ENCODE results near the gene CACNA2D2. TPM values are rescaled to one million over a fixed set of nuclear protein-coding genes. Genes with fewer than 3 reads are reported as not detected.
"Not testable (repeated sequence)": the region's sequence is repeated elsewhere in the genome, so short reads cannot be mapped to it uniquely, and the experiment has no call there.

Gene CACNA2D2
- total RNA-seq, 2 experiments from 2014 or later: 0.45 to 0.55 TPM

DNA sequence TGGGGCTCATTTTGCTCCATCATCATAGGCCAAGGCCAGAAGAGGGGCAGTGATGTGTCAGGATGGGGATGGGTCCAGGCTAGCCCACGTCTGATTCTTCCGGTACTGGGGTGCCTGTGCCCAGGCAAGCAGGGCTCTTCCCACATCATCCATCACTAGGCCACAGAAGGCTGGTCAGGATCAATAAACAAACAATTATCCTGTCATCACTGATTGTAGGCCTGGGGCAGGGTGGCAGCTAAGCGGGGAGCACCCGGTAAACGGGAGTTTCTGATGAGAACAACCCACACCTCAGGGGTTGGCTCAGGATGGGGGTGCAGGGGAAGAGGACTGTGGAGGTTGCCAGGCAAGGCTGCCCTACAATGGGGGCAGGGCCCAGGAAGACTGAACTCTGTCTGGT, 18.1 kb upstream of the CACNA2D2 start:
- no peak overlapping the region for H3K27ac Mint-ChIP-seq

DNA sequence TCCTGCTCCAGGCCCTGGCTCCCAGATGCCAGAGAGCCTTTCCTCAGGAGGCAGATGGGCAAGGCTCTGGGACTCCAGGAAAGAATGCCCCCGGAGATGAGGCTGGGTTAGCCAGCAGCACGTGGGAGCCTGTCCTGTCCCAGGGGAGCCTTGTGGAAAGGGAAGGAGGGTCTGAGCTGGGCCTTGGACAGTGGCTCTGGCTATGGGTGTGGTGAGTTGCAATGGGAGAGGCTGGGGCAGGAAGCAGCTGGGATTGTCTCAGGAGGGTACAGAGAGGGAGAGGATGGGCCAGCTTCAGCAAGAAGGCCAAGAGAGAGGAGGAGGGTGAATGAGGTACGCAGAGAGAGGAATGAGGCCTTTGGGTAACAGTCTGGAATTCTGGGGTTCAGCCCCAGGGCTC, 17.4 kb upstream of the CACNA2D2 start:
- POLR2A ChIA-PET: no interaction called here
- H3K27ac Mint-ChIP-seq: no peak overlapping the region
- H3K4me1 Mint-ChIP-seq: peaks cover 11% of the 10 kb centered on the region
- H3K4me3 Mint-ChIP-seq: no peak overlapping the region
- H3K36me3 Mint-ChIP-seq (ENCODE audit: low read depth): no peaks in the 10 kb centered on the region
- H3K9me3 Mint-ChIP-seq: no peaks in the 10 kb centered on the region
- peaks cover 11% of the 10 kb centered on the region for H3K27me3 Mint-ChIP-seq
- DNase-seq: no peak
- CTCF ChIA-PET: no interaction called here

More for the DNA sequence above, 18.1 kb upstream of the CACNA2D2 start:
- H3K36me3 Mint-ChIP-seq (ENCODE audit: low read depth): no peaks in the 10 kb centered on the region
- POLR2A ChIA-PET: no interaction called here
- H3K27me3 Mint-ChIP-seq: peaks cover 8% of the 10 kb centered on the region
- peaks cover 16% of the 10 kb centered on the region for H3K4me1 Mint-ChIP-seq
- no peaks in the 10 kb centered on the region for H3K9me3 Mint-ChIP-seq
- CTCF ChIA-PET: interaction anchor here (0.7 to 1.3 kb wide), 3 partner anchors 22 to 92 kb away, joined by 3 to 6 read pairs (median 4); no protein-coding TSS in a partner anchor
- no peak overlapping the region for H3K4me3 Mint-ChIP-seq
- no peak for DNase-seq

GRCh38 chr3:50519471-50520089, 16.1 kb upstream of the CACNA2D2 start:
- Mint-ChIP-seq H3K27me3 (peaks cover 17% of the 10 kb centered on the region), H3K4me3 (no peak overlapping the region), H3K27ac (no peak overlapping the region), H3K4me1 (peaks cover 9% of the 10 kb centered on the region), H3K36me3 (ENCODE audit: low read depth) (no peaks in the 10 kb centered on the region), H3K9me3 (no peaks in the 10 kb centered on the region)
- peak; percentile 80 for DNase-seq
- CTCF ChIA-PET: interaction anchor here (1.1 to 2.1 kb wide), 2 partner anchors 23 to 30 kb away, joined by 4 to 10 read pairs; no protein-coding TSS in a partner anchor
- POLR2A ChIA-PET: no interaction called here

DNA sequence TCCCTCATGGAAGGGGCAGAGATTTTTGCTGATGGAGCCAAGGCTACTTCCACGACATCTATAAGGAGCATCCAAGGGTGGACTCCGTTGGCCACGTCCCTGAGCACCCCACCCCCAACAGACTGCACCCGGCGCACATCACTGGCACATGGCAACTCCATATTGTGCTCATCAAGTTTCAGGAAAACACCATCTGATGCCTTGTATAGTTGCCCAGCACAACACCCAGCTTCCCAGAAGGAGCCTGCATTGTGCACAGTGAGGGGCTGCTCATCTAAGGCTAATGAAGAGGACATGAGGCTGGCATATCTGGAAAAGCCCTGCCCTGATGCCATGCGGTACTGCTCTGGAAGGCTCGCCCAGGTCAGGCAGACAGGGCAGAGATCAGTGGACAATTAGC, 15.0 kb upstream of the CACNA2D2 start:
- Mint-ChIP-seq H3K9me3 (no peaks in the 10 kb centered on the region), H3K4me1 (peaks cover 9% of the 10 kb centered on the region), H3K27ac (no peak overlapping the region), H3K4me3 (no peak overlapping the region), H3K27me3 (peaks cover 20% of the 10 kb centered on the region), H3K36me3 (ENCODE audit: low read depth) (no peaks in the 10 kb centered on the region)
- DNase-seq: no peak
- ChIA-PET POLR2A (interaction anchor here (1.1 kb wide), 1 partner anchor 51 kb away, joined by 3 read pairs; the partner anchor contains the start of gene HEMK1), CTCF (interaction anchor here (0.6 to 2.1 kb wide), 8 partner anchors 19 to 1074 kb away, joined by 3 to 10 read pairs (median 3); partner anchors contain the start of genes CYB561D2, MAPKAPK3 and NPRL2)

DNA sequence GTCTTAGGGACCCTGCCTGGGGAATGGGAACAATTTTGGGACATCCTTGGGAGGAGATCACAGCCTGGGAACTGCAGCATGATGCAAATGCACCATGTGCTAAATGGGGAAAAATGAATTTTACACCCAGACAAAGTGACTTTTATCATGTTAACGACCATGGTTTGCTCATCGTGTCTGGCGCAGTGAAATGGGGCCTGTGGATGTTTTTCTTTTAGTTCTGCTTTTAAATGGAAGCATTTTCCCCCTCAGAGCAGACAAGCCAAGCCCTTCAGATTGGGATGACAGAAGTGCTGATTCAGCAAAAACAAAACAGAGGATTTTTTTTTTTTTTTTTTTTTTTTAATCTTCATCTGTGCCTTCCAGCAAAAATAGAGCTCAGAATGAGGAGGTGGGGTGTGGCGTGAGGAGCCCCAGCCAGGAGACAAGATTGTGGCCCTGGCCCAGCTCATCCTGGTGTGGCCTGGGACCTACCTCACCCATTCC, 14.3 kb upstream of the CACNA2D2 start:
- H3K36me3 Mint-ChIP-seq (ENCODE audit: low read depth): no peaks in the 10 kb centered on the region
- H3K27me3 Mint-ChIP-seq: peaks cover 20% of the 10 kb centered on the region
- H3K27ac Mint-ChIP-seq: no peak overlapping the region
- no peak for DNase-seq
- H3K9me3 Mint-ChIP-seq: no peaks in the 10 kb centered on the region
- POLR2A ChIA-PET: interaction anchor here (1.1 kb wide), 1 partner anchor 52 kb away, joined by 3 read pairs; the partner anchor contains the start of gene HEMK1
- H3K4me1 Mint-ChIP-seq: peaks cover 9% of the 10 kb centered on the region
- CTCF ChIA-PET: interaction anchor here (0.6 to 2.1 kb wide), 4 partner anchors 20 to 1073 kb away, joined by 3 to 10 read pairs (median 4); no protein-coding TSS in a partner anchor
- no peak overlapping the region for H3K4me3 Mint-ChIP-seq

DNA sequence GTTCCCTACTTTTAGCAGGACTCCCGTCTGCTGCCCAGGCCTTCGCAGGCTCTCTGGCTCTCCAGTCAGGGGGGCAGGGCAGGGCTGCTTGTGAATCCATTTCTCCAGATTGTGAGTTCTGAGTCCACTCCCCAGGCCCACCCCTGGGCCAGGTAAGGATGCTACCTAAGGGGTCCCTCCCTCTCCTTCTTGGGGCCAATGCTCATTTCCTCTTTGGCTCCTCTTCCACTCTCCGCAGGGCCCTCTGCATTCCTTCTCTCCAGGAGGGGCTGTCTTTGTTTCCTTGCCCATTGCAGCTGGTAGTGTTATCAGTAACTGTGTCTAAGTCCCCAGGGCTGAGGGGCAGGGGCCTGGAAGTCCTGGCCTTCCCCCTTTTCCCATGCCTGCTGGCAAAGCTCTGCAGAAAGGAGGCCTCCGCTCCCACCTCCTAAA, 13.0 kb upstream of the CACNA2D2 start:
- ChIA-PET POLR2A (no interaction called here), CTCF (no interaction called here)
- peaks cover 20% of the 10 kb centered on the region for H3K27me3 Mint-ChIP-seq
- no peaks in the 10 kb centered on the region for H3K36me3 Mint-ChIP-seq (ENCODE audit: low read depth)
- peaks cover 9% of the 10 kb centered on the region for H3K4me1 Mint-ChIP-seq
- no peaks in the 10 kb centered on the region for H3K9me3 Mint-ChIP-seq
- H3K4me3 Mint-ChIP-seq: no peak overlapping the region
- DNase-seq: no peak
- no peak overlapping the region for H3K27ac Mint-ChIP-seq

DNA sequence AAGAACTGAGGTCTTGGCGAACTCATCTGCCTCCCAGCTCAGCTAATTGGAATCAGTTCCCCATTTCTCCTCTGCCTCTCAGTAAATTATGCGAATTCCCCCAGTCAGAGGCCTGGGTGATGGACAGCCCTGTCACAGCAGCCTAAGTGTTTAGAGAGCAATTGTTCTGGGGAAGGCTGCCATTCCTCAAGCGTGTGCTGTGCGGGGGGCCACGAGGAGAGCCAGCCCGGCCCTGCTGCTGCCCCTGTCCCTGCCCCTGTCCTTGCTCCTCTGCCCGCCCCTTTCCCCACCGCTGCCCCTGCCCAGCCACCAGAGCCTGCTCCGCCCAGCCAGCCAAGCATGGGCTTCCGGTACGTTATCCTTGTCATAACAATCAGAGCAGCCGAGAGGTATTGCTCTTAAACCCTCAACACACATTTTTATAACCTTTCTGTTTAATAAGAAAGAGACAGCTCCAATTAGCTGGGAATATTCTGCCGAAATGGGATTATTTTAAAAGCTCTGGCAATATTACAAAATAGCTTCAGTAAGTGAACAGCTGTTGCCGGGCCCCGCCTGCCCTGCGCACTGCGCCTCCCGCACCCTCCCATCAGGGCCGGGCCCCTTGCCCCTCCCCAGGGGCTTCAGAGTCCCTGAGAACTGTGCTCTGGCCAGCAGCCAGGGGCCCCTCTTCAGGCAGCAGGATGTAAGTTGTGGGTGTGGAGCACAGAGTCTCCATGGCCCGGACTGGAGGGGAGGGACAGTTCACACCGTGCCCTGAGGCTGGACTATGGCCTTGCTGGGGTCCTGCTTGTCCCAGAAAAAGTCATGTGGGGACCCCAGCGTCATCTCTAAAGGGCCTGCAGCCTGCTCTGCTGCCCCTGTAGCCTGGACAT, 12.4 kb upstream of the CACNA2D2 start:
- Mint-ChIP-seq H3K36me3 (ENCODE audit: low read depth) (no peaks in the 10 kb centered on the region), H3K4me3 (no peak overlapping the region), H3K9me3 (no peaks in the 10 kb centered on the region), H3K27ac (no peak overlapping the region), H3K4me1 (peaks cover 9% of the 10 kb centered on the region), H3K27me3 (peaks cover 20% of the 10 kb centered on the region)
- ChIA-PET POLR2A (no interaction called here), CTCF (no interaction called here)
- no peak for DNase-seq

GRCh38 chr3:50512908-50513307, 9.5 kb upstream of the CACNA2D2 start:
- H3K27ac Mint-ChIP-seq; H3K4me3 Mint-ChIP-seq; H3K9me3 Mint-ChIP-seq; H3K36me3 Mint-ChIP-seq (ENCODE audit: low read depth); CTCF ChIA-PET; DNase-seq; H3K4me1 Mint-ChIP-seq: not testable (repeated sequence)
- H3K27me3 Mint-ChIP-seq: peaks cover 18% of the 10 kb centered on the region
- POLR2A ChIA-PET: interaction anchor here (1.0 kb wide), 1 partner anchor 11 kb away, joined by 3 read pairs; no protein-coding TSS in a partner anchor

GRCh38 chr3:50512131-50512530, 8.7 kb upstream of the CACNA2D2 start:
- CTCF ChIA-PET: no interaction called here

GRCh38 chr3:50510325-50510724, 6.9 kb upstream of the CACNA2D2 start:
- ChIA-PET CTCF (no interaction called here), POLR2A (no interaction called here)
- no peak for DNase-seq
- Mint-ChIP-seq H3K4me3 (no peak overlapping the region), H3K27ac (no peak overlapping the region), H3K4me1 (no peaks in the 10 kb centered on the region), H3K9me3 (no peaks in the 10 kb centered on the region), H3K36me3 (ENCODE audit: low read depth) (no peaks in the 10 kb centered on the region), H3K27me3 (peaks cover 19% of the 10 kb centered on the region)

More at GRCh38 chr3:50512131-50512530, 8.7 kb upstream of the CACNA2D2 start:
- DNase-seq: no peak
- POLR2A ChIA-PET: no interaction called here
- Mint-ChIP-seq H3K9me3 (no peaks in the 10 kb centered on the region), H3K4me3 (no peak overlapping the region), H3K4me1 (no peaks in the 10 kb centered on the region), H3K36me3 (ENCODE audit: low read depth) (no peaks in the 10 kb centered on the region), H3K27ac (no peak overlapping the region), H3K27me3 (peaks cover 18% of the 10 kb centered on the region)

GRCh38 chr3:50509715-50510114, 6.3 kb upstream of the CACNA2D2 start:
- Mint-ChIP-seq H3K4me3 (no peak overlapping the region), H3K27ac (no peak overlapping the region), H3K9me3 (no peaks in the 10 kb centered on the region), H3K4me1 (no peaks in the 10 kb centered on the region), H3K27me3 (peaks cover 18% of the 10 kb centered on the region), H3K36me3 (ENCODE audit: low read depth) (no peaks in the 10 kb centered on the region)
- ChIA-PET CTCF (interaction anchor here (1.0 kb wide), 1 partner anchor 32 kb away, joined by 5 read pairs; no protein-coding TSS in a partner anchor), POLR2A (no interaction called here)
- DNase-seq: no peak

GRCh38 chr3:50508821-50509220, 5.4 kb upstream of the CACNA2D2 start:
- no peak for DNase-seq

DNA sequence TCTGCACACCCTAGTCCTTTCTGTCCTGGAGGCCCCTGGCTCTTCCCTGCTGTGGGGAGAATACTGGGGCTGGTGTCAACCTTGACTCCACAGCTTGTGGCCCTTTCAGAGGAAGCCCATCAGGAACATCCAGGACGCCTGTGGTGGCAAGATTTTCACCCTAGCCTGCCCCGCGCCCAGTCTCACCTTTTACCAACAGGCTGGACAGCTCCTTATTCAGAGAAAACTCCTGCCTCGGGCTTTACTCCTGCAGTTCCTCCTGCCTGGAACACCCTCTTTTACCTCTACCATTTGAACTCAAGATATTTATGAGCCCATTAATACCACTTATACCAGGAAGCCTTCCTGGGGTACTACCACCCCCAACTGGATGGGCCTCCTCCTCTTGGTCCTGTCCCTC, 2.7 kb upstream of the CACNA2D2 start:
- Mint-ChIP-seq H3K27me3 (peaks cover 36% of the 10 kb centered on the region), H3K4me1 (peaks cover 3% of the 10 kb centered on the region), H3K9me3 (no peaks in the 10 kb centered on the region), H3K4me3 (no peak overlapping the region), H3K36me3 (ENCODE audit: low read depth) (no peaks in the 10 kb centered on the region), H3K27ac (no peak overlapping the region)
- POLR2A ChIA-PET: no interaction called here
- CTCF ChIA-PET: no interaction called here
- no peak for DNase-seq

More at GRCh38 chr3:50508821-50509220, 5.4 kb upstream of the CACNA2D2 start:
- ChIA-PET POLR2A (no interaction called here), CTCF (interaction anchor here (0.6 to 1.0 kb wide), 2 partner anchors 33 to 155 kb away, joined by 3 to 5 read pairs; no protein-coding TSS in a partner anchor)
- Mint-ChIP-seq H3K9me3 (no peaks in the 10 kb centered on the region), H3K36me3 (ENCODE audit: low read depth) (no peaks in the 10 kb centered on the region), H3K4me1 (no peaks in the 10 kb centered on the region), H3K4me3 (no peak overlapping the region), H3K27ac (no peak overlapping the region), H3K27me3 (peaks cover 20% of the 10 kb centered on the region)
